GM19455 (cell line): ENCODE measurements around the gene GON4L.
"Not testable (repeated sequence)": the region's sequence is repeated elsewhere in the genome, so short reads cannot be mapped to it uniquely, and the experiment has no call there.

Experiments used
- ATAC-seq: cut with Tn5 transposase; IDR thresholded peaks from one replicate; pipeline ENCODE4 v1.9.1; 2021; ENCODE audit not compliant: unreplicated experiment

Gene GON4L

DNA sequence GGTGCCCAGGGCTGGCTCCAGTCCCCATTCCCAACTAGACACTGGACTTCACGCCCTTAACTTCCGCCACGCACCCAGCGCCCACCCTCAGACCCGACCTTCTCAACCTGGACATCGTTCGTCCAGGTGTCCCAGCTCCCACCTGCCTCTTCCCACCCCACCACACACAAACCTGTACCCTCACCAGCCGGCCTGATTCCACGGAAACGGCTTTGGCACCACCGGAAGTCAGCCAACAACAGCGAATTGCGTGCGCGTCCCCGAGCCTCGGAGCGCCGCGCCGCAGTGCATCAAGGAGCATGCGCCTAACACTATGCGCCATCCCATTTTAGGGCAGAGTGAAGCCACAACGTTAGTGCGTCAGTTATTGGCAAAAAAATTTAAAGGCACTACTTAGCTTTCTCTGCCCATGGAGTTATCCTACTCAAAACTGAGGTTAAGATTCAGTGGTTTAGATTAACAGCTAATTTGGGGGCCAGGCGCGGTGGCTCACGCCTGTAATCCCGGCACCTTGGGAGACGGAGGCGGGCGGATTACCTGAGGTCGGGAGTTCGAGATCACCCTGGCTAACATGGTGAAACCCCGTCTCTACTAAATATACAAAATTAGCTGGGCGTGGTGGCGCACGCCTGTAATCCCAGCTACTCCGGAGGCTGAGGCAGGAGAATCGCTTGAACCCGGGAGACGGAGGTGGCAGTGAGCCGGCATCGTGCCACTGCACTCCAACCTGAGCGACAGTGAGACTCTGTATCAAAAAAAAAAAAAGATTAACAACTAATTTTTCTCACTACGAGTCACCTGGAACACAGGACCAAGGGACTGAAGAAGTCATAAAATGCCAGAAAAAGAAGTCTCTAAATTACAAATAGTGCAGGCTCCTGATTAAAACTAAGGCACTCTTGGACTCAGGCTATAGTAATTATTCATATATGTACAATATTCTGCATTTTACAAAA lies at the start of gene GON4L:
TSS of gene GON4L (minus strand) at position 240 of the 956 bp plus-strand sequence. CDS start 3,434 bp downstream, outside the sequence.
- peak; percentile 49 for ATAC-seq

- ATAC-seq, result no peak
Observed at GRCh38 chr1:155904261-155904660, 47.2 kb upstream of the GON4L start.

- ATAC-seq, result no peak
Observed at GRCh38 chr1:155900161-155900560, 43.1 kb upstream of the GON4L start.

- ATAC-seq, result no peak
Observed at GRCh38 chr1:155899683-155900082, 42.7 kb upstream of the GON4L start.

GRCh38 chr1:155898888-155899287 lies 41.9 kb upstream of the GON4L start:
- ATAC-seq, result no peak

GRCh38 chr1:155897746-155898145 lies 40.7 kb upstream of the GON4L start:
- no peak for ATAC-seq

DNA sequence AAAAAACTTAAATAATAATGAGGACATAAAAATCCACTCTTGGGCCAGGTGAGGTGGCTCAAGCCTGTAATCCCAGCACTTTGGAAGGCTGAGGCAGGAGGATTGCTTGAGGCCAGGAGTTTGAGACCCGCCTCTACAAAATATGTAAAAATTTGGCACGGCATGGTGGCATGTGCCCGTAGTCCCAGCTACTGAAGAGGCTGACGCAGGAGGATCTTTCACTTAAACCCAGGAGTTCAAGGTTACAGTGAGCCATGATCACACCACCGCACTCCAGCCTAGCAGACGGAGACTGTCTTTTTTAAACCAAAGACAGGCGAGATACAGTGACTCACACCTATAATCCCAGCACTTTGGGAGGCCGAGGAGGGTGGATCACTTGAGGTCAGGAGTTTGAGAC lies 39.5 kb upstream of the GON4L start:
- ATAC-seq, result not testable (repeated sequence)

GRCh38 chr1:155895617-155896016 lies 38.6 kb upstream of the GON4L start:
- ATAC-seq, result not testable (repeated sequence)

GRCh38 chr1:155893389-155894142 lies 36.6 kb upstream of the GON4L start:
- no peak for ATAC-seq

DNA sequence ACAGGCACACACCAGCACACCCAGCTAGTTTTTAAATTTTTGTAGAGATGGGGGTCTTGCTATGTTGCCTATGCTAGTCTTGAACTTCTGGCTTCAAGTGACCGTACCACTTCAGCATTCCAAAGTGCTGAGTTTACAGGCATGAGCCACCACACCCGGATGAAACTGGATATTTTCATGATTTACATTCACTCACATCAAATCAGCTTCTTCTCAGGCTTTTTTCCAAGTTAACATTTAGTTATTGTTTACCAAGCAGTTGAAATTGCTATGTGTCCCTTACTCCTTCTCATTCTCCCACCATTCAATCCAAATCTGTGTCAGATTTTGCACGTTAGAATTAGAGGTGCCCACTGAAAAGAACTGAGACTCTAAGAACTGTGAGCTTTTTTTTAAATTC lies 35.8 kb upstream of the GON4L start:
- ATAC-seq, result no peak

DNA sequence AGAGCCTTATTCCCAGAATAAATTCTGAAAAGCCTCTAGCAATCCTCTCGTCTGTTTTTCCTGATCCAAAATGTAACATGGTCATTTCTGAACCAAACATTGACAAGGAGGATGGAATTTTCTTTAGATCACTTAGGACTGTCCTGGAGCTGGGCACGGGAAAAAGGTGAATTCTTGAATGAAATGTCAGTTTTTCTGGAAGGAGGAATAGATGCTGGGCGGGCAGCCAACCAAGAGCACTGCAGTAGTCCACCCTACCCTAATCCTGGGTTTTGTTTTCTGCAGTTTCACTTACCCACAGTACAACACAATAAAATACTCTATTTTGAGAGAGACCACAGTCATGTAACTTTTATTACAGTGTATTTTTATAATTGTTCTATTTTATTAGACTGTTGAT lies 33.2 kb upstream of the GON4L start:
- no peak for ATAC-seq

GRCh38 chr1:155889566-155889965 lies 32.6 kb upstream of the GON4L start:
- no peak for ATAC-seq

- ATAC-seq, result no peak
Observed at GRCh38 chr1:155888481-155888880, 31.5 kb upstream of the GON4L start.

DNA sequence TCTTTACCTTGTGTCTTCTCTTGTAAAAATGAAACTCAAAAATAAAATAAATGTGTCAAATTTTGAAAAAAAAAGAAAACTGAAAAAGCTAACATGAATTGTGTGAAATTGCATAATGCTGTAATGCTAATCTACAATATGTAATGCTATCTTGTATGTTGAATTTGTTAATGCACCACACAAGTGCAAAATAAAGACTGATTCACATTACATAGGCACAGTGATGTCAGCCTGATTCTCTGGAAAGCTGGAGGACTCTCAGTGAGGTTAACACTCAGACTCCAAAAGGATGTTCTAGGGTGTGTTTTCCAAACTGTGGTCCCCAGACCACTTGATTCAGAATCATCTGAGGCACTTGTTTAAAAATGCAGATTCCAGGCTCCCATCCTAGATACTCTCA lies 28.0 kb upstream of the GON4L start:
- ATAC-seq, result no peak

- ATAC-seq, result no peak
Observed at GRCh38 chr1:155884031-155884960, 27.3 kb upstream of the GON4L start.

DNA sequence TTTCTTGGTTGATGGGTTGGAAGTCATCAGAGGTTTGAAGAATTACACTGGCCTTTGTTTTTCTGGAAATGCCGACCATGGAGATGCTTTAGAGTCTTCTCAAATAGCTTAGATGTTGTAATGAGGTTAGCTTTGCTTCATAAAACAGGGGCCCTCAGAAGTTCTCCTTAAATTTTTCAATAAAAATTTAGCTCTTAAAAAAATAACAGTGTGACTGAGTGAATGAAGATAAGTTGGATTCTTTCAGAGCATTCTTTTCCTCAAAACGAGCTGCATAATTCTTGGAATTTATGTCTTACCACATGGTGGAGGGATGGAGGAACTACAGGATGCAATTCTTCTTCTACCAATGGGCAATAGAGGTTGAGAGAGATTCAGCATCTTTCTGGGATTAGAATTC lies 25.8 kb upstream of the GON4L start:
- ATAC-seq, result no peak

GRCh38 chr1:155882235-155882634 lies 25.2 kb upstream of the GON4L start:
- ATAC-seq, result no peak

GRCh38 chr1:155880950-155881349 lies 23.9 kb upstream of the GON4L start:
- no peak for ATAC-seq

DNA sequence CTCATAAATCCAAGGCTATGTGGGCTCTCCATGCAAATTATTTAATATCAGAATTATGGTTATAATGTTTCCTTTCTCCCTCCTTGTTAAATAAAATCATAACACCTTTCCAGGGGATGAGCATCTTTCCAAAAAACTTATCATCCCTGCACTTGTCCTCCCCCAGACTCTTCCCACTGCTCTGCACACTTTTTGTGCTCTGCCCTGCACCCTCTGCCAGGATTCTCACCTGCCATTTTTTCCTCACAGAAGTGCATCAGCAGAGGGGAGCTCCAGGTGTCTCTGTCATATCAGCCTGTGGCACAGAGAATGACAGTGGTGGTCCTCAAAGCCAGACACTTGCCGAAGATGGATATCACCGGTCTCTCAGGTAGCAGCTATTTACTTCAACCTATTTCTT lies 23.2 kb upstream of the GON4L start:
- no peak for ATAC-seq

DNA sequence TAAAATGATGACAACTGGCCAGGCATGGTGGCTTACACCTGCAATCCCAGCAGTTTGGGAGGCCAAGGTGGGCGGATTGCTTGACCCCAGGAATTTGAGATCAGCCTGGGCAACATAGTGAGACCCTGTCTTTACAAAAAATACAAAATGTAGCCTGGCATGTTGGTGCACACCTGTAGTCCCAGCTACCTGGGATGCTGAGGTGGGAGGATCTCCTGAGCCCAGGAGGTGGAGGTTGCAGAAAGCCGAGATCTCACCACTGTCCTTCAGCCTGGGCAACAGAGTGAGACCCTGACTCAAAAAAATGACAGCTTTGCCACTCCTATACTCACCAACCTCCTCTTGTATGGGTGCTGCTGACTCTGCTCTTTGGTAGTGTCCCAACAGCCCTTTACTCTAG lies 20.9 kb upstream of the GON4L start:
- no peak for ATAC-seq

DNA sequence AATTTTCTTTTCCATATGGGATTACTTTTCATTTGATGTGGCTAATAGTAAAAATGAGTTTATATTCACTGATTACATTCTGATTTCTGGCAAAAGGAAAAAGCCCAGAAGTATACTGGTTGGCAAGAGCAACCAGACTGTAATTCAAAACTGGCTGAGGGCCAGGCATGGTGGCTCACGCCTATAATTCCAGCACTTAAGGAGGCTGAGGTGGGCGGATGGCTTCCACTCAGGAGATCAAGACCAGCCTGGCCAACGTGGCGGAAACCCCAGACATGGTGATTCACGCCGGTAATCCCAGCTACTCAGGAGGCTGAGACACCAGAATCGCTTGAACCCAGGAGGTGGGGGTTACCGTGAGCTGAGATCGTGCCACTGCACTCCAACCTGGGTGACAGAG lies 16.8 kb upstream of the GON4L start:
- ATAC-seq, result no peak
